Middle frontal gyrus (tissue), 1 donor: Measurements from ENCODE around the gene RESF1.

Source experiments
- DNase-seq: peaks from one replicate; pipeline ENCODE4 v3.0.0-alpha.2; 2015; ENCODE audit warnings: low spot score; ENCODE audit errors: extremely low spot score

RESF1 gene

DNA sequence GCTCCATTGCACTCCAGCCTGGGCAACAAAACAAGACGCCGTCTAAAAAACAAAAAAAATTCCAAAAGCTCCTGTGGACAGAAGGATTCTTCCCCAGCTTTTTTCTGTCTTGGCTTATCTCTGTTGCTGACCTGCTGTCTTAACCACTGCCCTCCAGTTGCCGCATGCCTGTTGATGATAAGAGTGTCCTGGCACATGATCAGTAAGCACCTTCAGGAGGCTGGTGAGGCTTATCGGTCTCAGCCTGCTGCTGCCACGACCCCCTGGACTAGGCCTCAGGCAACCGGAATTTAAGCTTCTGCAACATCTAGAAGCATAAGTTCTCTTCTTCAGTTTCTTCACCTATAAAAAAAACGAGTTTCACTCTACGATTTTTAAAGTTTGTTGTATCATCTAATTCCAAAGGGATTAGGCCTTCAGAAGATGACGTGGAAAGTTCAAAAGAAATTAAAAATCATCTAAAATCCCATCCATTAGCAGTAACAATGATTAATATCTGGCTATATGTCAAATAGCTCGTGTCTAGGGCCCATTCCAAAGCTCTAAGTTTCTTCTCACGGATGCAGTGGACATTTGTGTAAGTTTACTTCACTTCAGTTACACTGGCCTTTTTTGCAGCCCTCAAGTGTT is 46.4 kb downstream of the RESF1 start:
- no peak for DNase-seq
